GM18502 (cell line): Measurements from ENCODE around the gene RNF208.
A peak's percentile ranks its signal among the peaks of the same experiment; 100 is the strongest.
"Not testable (repeated sequence)": the region's sequence is repeated elsewhere in the genome, so short reads cannot be mapped to it uniquely, and the experiment has no call there.

Experiments
- ATAC-seq: cut with Tn5 transposase; IDR thresholded peaks from one replicate; pipeline ENCODE4 v1.9.1; 2021; ENCODE audit warnings: mild to moderate bottlenecking; ENCODE audit not compliant: unreplicated experiment, poor library complexity

RNF208 gene

GRCh38 chr9:137253717-137254623 lies 31.9 kb upstream of the RNF208 start:
- ATAC-seq = no peak

DNA sequence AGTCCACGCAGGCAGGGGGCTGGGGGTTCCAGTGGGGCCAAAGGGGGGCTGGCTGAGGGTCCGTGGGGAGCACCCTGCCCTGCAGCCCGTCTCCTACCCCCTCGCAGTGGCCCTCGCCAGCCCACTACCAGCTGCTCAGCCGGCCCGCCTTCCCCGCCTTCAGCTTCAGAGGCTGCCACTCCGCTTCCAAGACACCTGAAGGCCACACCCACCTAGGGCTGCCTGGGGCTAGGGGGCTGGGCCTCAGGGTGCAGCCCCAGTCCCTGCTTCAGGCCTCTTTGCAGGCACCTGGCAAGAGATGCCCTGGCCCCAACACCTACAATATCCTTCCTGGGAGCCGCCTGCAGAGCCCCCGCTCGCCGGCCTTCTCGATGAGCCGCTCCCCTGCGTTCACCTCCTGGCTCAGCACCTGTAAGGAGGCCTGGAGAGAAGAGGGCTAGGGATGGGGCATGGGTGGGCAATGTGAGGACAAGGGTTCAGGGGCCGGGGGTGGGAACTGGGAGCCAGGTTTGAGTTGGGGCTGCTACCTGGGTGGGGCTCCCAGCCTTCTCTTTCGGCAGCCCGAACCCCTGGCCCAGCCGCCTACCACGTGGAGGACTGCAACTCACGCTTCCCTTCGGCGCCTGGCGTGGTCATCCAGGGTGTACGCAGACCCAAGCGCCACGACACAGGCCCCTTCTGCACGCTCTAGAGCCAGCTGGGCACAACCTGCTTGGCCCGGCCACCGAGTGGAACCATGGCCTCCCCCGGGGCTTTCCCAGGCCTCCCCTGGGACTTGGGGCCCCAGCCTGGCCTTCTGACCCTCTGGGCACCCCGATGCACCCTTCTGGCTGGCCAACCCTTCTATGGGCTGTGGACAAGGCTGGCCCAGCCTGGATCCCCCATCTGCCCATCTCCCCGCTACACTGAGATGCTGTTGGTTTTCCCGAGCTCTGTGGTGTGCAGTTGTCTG lies 30.8 kb upstream of the RNF208 start:
- ATAC-seq = no peak

GRCh38 chr9:137251490-137252268 lies 29.6 kb upstream of the RNF208 start:
- no peak for ATAC-seq

DNA sequence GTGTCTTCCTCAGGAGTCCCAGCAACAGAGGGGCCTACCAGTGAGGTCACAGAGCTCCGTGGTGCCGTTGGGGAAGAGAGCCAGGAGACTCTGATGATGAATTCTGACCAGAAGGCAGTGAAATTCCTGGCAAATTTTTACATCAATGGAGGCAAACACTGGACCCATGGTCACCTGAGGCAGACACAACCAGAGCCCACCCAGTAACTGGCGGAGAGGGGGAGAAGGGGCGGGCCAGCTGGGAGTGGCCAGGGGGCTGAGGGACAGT lies 29.1 kb upstream of the RNF208 start, which contains the start of gene STPG3:
Gene STPG3, plus strand, starts transcription at position 93 of the 268 bp plus-strand sequence. Its CDS starts 1 bp downstream, at position 94.
- no peak for ATAC-seq

- ATAC-seq = no peak
Measured at GRCh38 chr9:137250329-137251193, 28.5 kb upstream of the RNF208 start.

DNA sequence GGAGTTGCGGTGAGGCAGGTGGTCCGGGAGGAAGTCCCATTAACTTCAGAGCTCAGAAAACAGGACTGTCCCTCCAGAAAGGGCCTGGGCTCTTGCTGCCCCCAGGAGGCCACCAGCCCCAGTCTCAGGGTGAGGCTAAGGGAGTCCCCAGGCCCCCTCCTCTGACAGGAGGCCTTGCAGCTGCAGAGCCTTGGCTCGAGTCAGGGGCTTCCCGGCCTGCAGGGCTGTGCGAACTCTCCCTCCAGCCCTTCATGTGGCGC lies 25.8 kb upstream of the RNF208 start:
- no peak for ATAC-seq

DNA sequence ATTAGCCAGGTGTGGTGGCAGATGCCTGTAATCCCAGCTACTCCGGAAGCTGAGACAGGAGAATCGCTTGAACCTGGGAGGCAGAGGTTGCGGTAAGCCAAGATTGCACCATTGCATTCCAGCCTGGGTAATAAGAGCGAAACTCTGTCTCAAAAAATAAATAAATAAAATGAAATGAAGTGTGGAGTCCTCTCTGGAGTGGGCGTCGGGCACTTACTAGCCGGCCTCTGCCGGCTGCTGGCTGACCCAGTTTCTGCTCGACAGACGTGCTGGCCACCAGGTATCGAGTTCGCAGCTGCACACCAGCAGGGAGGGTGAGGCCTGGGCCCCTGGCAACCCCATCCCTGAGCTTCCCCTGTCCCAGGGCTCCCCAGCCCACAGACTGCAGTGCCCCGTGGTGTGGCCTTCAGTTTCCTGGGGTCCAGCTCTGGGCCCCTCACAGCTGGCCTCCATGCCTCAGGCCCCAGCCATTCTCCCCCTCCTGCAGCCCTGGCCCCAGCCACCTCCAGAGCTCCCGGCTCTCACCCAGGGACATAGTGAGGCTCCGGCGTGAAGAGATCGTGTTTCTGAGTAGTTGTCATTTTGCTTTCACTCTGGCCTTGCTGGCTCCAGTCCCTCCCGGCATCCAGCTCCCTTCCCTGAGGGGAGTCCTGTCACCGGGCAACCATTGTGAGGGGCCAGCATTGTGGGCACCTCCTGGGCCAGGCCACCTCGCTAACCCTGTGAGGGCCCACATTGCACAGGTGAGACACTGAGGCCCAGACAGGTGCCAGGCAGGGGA lies 25.3 kb upstream of the RNF208 start:
- ATAC-seq = no peak

- no peak for ATAC-seq
Measured at GRCh38 chr9:137245450-137246421, 23.7 kb upstream of the RNF208 start.

DNA sequence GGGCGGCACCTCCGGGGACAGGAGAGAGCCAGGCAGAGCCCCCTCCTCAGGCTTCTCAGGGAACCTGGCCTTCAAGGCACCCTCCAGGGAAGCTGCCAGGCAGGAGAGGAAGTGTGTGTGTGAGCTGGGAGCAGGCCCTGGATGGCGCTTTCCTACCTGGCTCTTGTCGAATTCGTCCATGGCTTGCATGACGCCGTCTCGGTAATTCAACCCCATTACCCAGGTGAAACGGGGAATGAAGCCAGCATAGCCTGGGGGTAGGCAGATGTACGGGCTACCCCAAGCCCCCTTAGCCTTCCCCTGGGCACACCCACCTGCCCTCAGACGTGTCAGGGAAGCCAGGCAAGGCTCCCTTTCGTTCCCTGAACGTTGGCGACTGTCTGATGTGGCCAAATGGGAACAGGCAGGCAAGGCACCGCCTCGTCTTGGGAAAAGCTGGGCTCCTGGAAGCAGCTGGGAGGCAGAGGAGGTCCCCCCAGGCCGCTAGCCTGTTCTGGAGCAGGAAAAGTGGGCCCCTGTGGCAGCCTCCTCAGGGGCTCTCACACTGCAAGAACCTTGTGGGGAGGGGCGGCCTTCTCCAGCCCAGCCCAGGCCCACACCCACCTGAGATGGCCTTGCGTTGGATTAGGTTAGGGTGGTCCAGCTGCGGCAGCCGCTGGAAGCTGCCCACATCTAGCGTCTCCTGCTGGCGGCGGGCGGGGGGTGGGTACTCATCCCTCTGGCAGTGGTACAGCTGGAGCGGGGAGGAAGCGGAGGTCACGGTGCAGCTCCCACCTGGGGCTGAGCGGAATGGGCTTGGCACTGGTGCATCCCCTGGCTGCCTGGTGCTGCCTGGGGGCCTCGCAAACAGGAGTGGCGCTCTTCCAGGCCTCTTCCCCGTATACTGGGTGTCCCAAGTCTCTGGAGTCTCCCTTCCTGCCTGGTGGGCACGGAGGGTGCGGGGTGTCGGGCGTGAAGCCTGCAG lies 22.7 kb upstream of the RNF208 start:
- ATAC-seq = no peak

- ATAC-seq = no peak
Measured at GRCh38 chr9:137243626-137244485, 21.8 kb upstream of the RNF208 start.

DNA sequence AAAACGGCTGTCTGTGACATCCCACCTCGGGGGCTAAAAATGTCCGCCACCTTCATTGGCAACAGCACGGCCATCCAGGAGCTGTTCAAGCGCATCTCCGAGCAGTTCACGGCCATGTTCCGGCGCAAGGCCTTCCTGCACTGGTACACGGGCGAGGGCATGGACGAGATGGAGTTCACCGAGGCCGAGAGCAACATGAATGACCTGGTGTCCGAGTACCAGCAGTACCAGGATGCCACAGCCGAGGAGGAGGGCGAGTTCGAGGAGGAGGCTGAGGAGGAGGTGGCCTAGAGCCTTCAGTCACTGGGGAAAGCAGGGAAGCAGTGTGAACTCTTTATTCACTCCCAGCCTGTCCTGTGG lies 21.2 kb upstream of the RNF208 start:
- not testable (repeated sequence) for ATAC-seq

DNA sequence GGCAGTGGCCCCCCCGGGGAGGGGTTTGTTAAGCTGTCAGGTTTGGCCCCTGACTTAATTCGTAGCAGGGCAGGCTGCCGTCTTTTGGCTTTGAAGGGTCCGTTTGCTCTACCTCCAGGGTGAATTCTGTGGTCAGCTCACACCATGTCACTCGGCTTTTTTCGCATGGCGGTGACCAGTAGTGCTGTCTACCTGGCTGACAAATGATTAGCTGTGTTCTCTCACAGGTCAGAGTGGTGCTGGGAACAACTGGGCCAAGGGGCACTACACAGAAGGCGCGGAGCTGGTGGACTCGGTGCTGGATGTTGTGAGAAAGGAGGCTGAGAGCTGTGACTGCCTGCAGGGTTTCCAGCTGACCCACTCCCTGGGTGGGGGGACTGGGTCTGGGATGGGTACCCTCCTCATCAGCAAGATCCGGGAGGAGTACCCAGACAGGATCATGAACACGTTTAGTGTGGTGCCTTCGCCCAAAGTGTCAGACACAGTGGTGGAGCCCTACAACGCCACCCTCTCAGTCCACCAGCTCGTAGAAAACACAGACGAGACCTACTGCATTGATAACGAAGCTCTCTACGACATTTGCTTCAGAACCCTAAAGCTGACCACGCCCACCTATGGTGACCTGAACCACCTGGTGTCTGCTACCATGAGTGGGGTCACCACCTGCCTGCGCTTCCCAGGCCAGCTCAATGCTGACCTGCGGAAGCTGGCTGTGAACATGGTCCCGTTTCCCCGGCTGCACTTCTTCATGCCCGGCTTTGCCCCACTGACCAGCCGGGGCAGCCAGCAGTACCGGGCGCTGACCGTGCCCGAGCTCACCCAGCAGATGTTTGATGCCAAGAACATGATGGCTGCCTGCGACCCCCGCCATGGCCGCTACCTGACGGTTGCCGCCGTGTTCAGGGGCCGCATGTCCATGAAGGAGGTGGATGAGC lies 20.5 kb upstream of the RNF208 start:
- ATAC-seq = no peak

DNA sequence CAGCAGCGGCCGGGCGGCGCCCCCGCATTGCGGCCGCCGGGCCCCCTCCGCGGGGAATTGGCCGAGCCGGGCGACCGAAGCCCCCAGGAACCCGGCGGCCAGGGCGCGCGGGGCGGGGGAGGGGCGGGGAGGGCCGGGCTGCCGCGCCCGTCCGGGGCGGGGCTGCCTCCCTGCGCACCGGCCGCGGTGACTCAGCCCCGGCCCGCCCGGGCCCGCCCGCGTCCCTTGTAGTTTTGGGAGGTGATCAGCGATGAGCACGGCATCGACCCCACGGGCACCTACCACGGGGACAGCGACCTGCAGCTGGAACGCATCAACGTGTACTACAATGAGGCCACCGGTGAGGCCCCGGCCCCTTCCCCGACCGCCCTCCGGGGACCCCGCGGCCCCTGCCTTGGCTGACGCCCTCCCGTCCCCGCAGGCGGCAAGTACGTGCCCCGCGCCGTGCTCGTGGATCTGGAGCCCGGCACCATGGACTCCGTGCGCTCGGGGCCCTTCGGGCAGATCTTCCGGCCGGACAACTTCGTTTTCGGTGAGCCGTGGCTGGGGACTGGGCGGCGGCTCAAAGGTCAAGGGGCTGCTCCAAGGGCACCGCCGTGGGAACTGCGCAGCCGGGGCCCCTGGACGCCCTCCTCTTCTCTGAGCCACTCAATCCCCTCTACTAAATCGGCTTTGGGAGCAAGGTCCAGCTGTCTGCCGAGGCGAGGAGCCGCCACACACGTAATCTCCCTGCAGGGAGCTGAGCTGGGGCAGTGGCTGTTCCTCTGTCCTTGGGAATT lies 19.6 kb upstream of the RNF208 start:
- peak; percentile 3 for ATAC-seq

GRCh38 chr9:137240841-137241489 lies 18.9 kb upstream of the RNF208 start, which contains the start of gene TUBB4B:
Gene TUBB4B, plus strand, starts transcription at chr9:137241287. Its CDS starts 74 bp downstream, at chr9:137241361.
- peak; percentile 76 for ATAC-seq
